CD8-positive, alpha-beta memory T cell (primary cell): Measurements from ENCODE around the gene P2RX1. TPM values are rescaled to one million over a fixed set of nuclear protein-coding genes. Genes with fewer than 3 reads are reported as not detected.

ENCODE experiments used
- CTCF ChIA-PET: fragments of 350-600 bp; sonication (Branson Sonifier 250); formaldehyde crosslinking; loops from one replicate; lab custom pipeline; 2021; ENCODE audit warnings: antibody characterized with exemption; lab: Charles Lee
- POLR2A ChIA-PET: fragments of 350-600 bp; sonication (Branson Sonifier 250); formaldehyde crosslinking; loops from one replicate; lab custom pipeline; 2021; ENCODE audit warnings: antibody characterized with exemption; lab: Charles Lee
- DNase-seq, 5 donors: peaks; one replicate each; pipeline versions ENCODE4 v3.0.0 to v3.0.0-alpha.2; 2020 to 2022; ENCODE audit warnings: mixed read lengths in 1 of 5
- H3K27ac ChIP-seq: one replicate; pipeline ENCODE4 v1.7.0; 2013; ENCODE audit warnings: low read depth, mild to moderate bottlenecking, low read length, moderate library complexity
- H3K27me3 ChIP-seq: 2 replicates; pipeline ENCODE4 v1.7.0; 2013; ENCODE audit warnings: low read length, mild to moderate bottlenecking; ENCODE audit not compliant: insufficient read depth, poor library complexity, severe bottlenecking
- H3K36me3 ChIP-seq: 2 replicates; pipeline ENCODE4 v1.7.0; 2013; ENCODE audit warnings: mild to moderate bottlenecking, low read length, moderate library complexity; ENCODE audit not compliant: insufficient read depth
- H3K4me1 ChIP-seq: 2 replicates; pipeline ENCODE4 v1.7.0; 2013; ENCODE audit warnings: mild to moderate bottlenecking, low read length, moderate library complexity; ENCODE audit not compliant: insufficient read depth
- H3K4me3 ChIP-seq: 2 replicates; pipeline ENCODE4 v1.7.0; 2013; ENCODE audit warnings: mild to moderate bottlenecking, low read length
- H3K9me3 ChIP-seq: 2 replicates; pipeline ENCODE4 v1.7.0; 2013; ENCODE audit warnings: mild to moderate bottlenecking, low read length
- H3K27ac Mint-ChIP-seq, 8 donors: one replicate each; pipeline ENCODE4 v1.8.0; 2020 to 2021; ENCODE audit warnings: mixed read lengths in 8 of 8, mild to moderate bottlenecking in 6 of 8, inconsistent platforms in 3 of 8, moderate library complexity in 3 of 8
- H3K27me3 Mint-ChIP-seq, 2 donors: one replicate each; pipeline ENCODE4 v1.8.0; 2020 to 2021; ENCODE audit warnings: mixed read lengths in 2 of 2, mild to moderate bottlenecking in 1 of 2, moderate library complexity in 1 of 2
- H3K36me3 Mint-ChIP-seq, 3 donors: one replicate each; pipeline ENCODE4 v1.8.0; 2020 to 2021; ENCODE audit warnings: mixed read lengths in 3 of 3, inconsistent platforms in 1 of 3, mild to moderate bottlenecking in 1 of 3
- H3K4me1 Mint-ChIP-seq, 3 donors: one replicate each; pipeline ENCODE4 v1.8.0; 2020 to 2021; ENCODE audit warnings: mixed read lengths in 3 of 3, inconsistent platforms in 1 of 3, mild to moderate bottlenecking in 1 of 3
- H3K4me3 Mint-ChIP-seq, 7 donors: one replicate each; pipeline ENCODE4 v1.8.0; 2020 to 2021; ENCODE audit warnings: mixed read lengths in 7 of 7, mild to moderate bottlenecking in 6 of 7, moderate library complexity in 4 of 7, inconsistent platforms in 2 of 7
- H3K9me3 Mint-ChIP-seq, 5 donors: one replicate each; pipeline ENCODE4 v1.8.0; 2020 to 2022; ENCODE audit warnings: mixed read lengths in 5 of 5, mild to moderate bottlenecking in 3 of 5, moderate library complexity in 2 of 5, inconsistent platforms in 1 of 5
- polyA plus RNA-seq: library from polyadenylated mRNA; unstranded; fragments of 300-500 nt; fragmentation: Illumina TruSeq; gene quantifications from one replicate; pipeline ENCODE4 v1.2.3, GENCODE V29; 2021
- total RNA-seq, 2 experiments: library from RNA; stranded (reverse); gene quantifications; one replicate each; pipeline ENCODE4 v1.2.3, GENCODE V29; 2021

P2RX1 gene
- total and polyA plus RNA-seq, 3 experiments from 2014 or later, result 0.13 to 0.22 TPM; not detected in 1

DNA sequence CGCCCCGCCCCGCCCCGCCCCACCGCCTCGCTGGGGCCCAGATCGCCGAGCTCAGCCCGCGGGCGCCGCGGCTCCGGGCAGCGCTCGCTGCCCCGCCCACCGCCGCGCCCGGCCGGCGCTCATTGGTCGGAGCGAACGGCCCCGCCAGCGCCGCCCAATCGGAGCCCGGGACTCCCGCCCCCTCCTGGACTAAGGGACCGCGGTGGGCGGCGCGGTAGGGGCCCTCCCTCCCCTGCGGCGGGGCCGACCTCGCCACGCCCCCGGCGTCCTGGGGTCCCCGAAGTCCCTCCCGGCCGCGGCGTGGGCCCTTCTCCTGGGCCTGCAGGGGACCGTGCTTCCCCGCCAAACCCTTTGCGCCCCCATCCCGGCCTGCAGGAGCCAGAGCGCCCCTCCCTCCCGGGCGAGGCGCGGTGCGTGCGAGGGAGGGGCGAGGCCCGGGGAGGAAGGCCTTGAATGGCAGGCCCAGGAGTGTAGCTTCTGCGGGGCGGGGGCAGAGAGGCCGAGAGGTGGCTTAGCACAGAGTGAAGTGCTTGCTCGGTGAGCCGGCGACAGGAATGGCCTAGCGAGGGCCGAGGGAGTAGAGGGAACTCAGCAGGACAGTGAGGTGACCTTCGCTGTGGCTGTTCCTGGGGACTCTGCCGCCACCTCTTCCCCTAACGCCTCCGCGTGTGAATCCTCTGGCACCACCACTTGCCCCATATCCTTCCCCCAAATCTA is 23.1 kb downstream of the P2RX1 start, which contains the start of gene CAMKK1:
CAMKK1 (minus strand) TSS at position 51 of the 717 bp plus-strand sequence. CDS start 7,366 bp downstream, outside the sequence.
- DNase-seq, result peak; percentile 85 to 89 (median 87)
- H3K27ac ChIP-seq, result no peak within 1 kb of the TSS
- peak within 1 kb of the TSS; percentile 58 for H3K4me3 ChIP-seq
- Mint-ChIP-seq H3K9me3 (no peaks in the 10 kb centered on the region), H3K36me3 (peaks cover 0 to 2% (median 0%) of the 10 kb centered on the region in 3 donors), H3K27me3 (no peaks in the 10 kb centered on the region), H3K27ac (peak within 1 kb of the TSS; percentile 77 to 94 (median 89)), H3K4me1 (peaks cover 18 to 29% (median 19%) of the 10 kb centered on the region in 3 donors), H3K4me3 (peak within 1 kb of the TSS; percentile 82 to 90 (median 86))
- ChIA-PET POLR2A (interaction anchor here (0.6 to 1.3 kb wide), 2 partner anchors 72 to 1451 kb away, joined by 3 to 4 read pairs; no protein-coding TSS in a partner anchor), CTCF (interaction anchor here (0.8 to 2.3 kb wide), 2 partner anchors 20 to 181 kb away, joined by 3 to 11 read pairs; no protein-coding TSS in a partner anchor)
- H3K27me3 ChIP-seq, result no peaks in the 10 kb centered on the region
- H3K36me3 ChIP-seq, result no peaks in the 10 kb centered on the region
- H3K4me1 ChIP-seq, result peaks cover 20% of the 10 kb centered on the region
- H3K9me3 ChIP-seq, result no peaks in the 10 kb centered on the region

- Histone ChIP-seq H3K27me3 (no peaks in the 10 kb centered on the region), H3K4me1 (peaks cover 24% of the 10 kb centered on the region), H3K36me3 (no peaks in the 10 kb centered on the region), H3K4me3 (peak overlapping the region; percentile 49), H3K27ac (no peak overlapping the region), H3K9me3 (no peaks in the 10 kb centered on the region)
- no peaks in the 10 kb centered on the region for H3K27me3 Mint-ChIP-seq
- peak; percentile 78 to 89 (median 81) for DNase-seq
- POLR2A ChIA-PET, result interaction anchor here (1.3 kb wide), 1 partner anchor 73 kb away, joined by 3 read pairs; no protein-coding TSS in a partner anchor
- no peaks in the 10 kb centered on the region for H3K9me3 Mint-ChIP-seq
- peaks cover 21 to 36% (median 24%) of the 10 kb centered on the region in 3 donors for H3K4me1 Mint-ChIP-seq
- peak overlapping the region in 7 of 8 donors; percentile 74 to 88 (median 82) for H3K27ac Mint-ChIP-seq
- peak overlapping the region; percentile 73 to 90 (median 86) for H3K4me3 Mint-ChIP-seq
- H3K36me3 Mint-ChIP-seq, result peaks cover 0 to 2% (median 0%) of the 10 kb centered on the region in 3 donors
- CTCF ChIA-PET, result interaction anchor here (0.8 kb wide), 1 partner anchor 182 kb away, joined by 3 read pairs; no protein-coding TSS in a partner anchor
Observed at GRCh38 chr17:3892095-3892998, 23.9 kb downstream of the P2RX1 start.

GRCh38 chr17:3891626-3892094 is 24.6 kb downstream of the P2RX1 start:
- no peaks in the 10 kb centered on the region for H3K36me3 ChIP-seq
- Mint-ChIP-seq H3K36me3 (peaks cover 0 to 2% (median 0%) of the 10 kb centered on the region in 3 donors), H3K27ac (peak overlapping the region; percentile 4 to 91 (median 78)), H3K27me3 (no peaks in the 10 kb centered on the region), H3K4me3 (peak overlapping the region; percentile 73 to 91 (median 86)), H3K4me1 (peaks cover 27 to 43% (median 31%) of the 10 kb centered on the region in 3 donors), H3K9me3 (no peaks in the 10 kb centered on the region)
- H3K27ac ChIP-seq, result no peak overlapping the region
- ChIA-PET POLR2A (no interaction called here), CTCF (no interaction called here)
- DNase-seq, result no peak
- H3K4me3 ChIP-seq, result peak overlapping the region; percentile 49
- no peaks in the 10 kb centered on the region for H3K9me3 ChIP-seq
- no peaks in the 10 kb centered on the region for H3K27me3 ChIP-seq
- peaks cover 31% of the 10 kb centered on the region for H3K4me1 ChIP-seq

GRCh38 chr17:3890878-3891219 is 25.4 kb downstream of the P2RX1 start:
- H3K27me3 Mint-ChIP-seq, result no peaks in the 10 kb centered on the region
- H3K4me1 Mint-ChIP-seq, result peaks cover 32 to 51% (median 34%) of the 10 kb centered on the region in 3 donors
- no peaks in the 10 kb centered on the region for H3K27me3 ChIP-seq
- no peaks in the 10 kb centered on the region for H3K9me3 Mint-ChIP-seq
- no peaks in the 10 kb centered on the region for H3K36me3 ChIP-seq
- H3K4me3 Mint-ChIP-seq, result peak overlapping the region in 4 of 7 donors; percentile 73 to 91 (median 86)
- ChIA-PET CTCF (interaction anchor here (1.8 kb wide), 1 partner anchor 27 kb away, joined by 5 read pairs; no protein-coding TSS in a partner anchor), POLR2A (no interaction called here)
- DNase-seq, result no peak
- no peak overlapping the region for H3K4me3 ChIP-seq
- H3K36me3 Mint-ChIP-seq, result peaks cover 0 to 2% (median 0%) of the 10 kb centered on the region in 3 donors
- H3K9me3 ChIP-seq, result no peaks in the 10 kb centered on the region
- peak overlapping the region in 5 of 8 donors; percentile 11 to 94 (median 74) for H3K27ac Mint-ChIP-seq
- peaks cover 39% of the 10 kb centered on the region for H3K4me1 ChIP-seq
- H3K27ac ChIP-seq, result no peak overlapping the region

DNA sequence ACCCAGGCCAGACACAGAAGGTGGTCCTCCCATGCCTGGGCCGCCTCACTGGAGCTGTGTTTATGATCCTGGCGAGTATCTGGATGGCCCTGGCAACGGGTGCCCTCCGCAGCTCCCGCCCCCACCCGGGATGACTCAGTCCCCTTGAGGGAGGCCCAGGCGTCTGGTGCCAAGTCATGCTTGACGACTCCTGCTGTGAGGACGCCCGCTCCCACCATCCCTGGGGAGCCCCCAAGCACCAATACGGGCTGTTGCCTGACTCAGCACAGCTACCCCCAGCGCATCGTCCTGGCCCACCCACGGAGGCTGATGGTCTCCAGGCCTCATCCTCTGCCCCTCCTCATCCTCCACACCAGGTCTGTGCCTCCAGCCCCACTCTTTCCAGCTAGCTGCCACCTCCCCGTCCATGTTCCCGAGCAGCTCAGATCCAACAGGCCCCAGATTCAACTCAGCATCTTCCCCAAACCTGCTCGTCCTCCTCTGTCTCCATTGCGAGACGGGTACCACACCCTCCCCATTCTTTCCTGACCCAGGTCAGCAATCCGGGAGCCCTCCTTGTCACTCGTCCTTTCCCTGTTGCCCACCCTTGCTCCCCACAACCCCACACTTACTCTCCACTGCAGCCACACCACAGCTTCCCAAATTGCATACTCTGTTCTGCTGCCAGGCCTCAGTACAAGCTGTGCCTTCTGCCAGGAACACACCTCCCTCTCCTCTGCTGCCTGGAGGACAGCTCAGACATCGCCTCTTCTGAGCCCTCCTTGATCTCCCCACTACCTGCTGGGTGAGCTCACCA is 26.0 kb downstream of the P2RX1 start:
- Mint-ChIP-seq H3K4me1 (peaks cover 32 to 51% (median 34%) of the 10 kb centered on the region in 3 donors), H3K36me3 (peaks cover 0 to 2% (median 0%) of the 10 kb centered on the region in 3 donors), H3K27me3 (no peaks in the 10 kb centered on the region), H3K4me3 (peak overlapping the region in 2 of 7 donors; percentile 24 to 91), H3K9me3 (no peaks in the 10 kb centered on the region), H3K27ac (peak overlapping the region in 5 of 8 donors; percentile 11 to 94 (median 74))
- no peak overlapping the region for H3K4me3 ChIP-seq
- peaks cover 39% of the 10 kb centered on the region for H3K4me1 ChIP-seq
- ChIA-PET CTCF (interaction anchor here (1.0 to 1.8 kb wide), 3 partner anchors 24 to 44 kb away, joined by 3 to 6 read pairs (median 5); partner anchors contain the start of gene NCBP3), POLR2A (no interaction called here)
- H3K36me3 ChIP-seq, result no peaks in the 10 kb centered on the region
- no peaks in the 10 kb centered on the region for H3K27me3 ChIP-seq
- no peak for DNase-seq
- H3K27ac ChIP-seq, result no peak overlapping the region
- H3K9me3 ChIP-seq, result no peaks in the 10 kb centered on the region

DNA sequence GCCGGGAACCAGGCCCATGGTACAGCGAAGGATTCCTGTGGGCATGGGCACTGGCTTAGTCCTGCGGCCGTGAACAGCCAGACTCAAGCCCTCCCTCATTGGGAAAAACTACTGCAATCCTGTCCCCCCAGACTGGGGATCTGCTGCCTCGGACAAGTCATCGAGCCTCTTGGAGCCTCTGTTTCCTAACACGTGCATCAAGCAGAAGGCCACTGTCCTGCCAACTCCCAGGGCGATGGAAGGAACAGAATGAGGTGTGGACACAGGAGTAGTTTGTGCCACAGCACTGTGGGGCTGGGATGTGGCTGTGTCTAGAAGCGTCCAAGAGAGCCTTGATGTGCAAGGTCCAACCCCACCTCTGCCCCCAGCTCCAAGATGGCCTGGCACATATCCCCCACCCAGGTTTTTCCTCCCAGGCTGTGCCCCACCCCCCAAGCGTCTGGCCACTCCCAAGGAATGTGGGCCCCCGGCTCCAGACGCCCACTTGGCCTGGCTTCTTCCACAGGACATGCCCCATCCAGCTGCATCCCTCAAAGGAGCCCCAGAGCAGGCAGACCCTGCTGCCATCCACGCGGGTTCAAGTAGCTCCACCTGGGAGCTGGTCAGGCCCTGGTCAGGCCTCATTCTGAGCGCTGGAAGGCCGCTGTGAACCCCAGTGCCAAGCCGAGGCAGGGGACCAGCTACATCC is 26.8 kb downstream of the P2RX1 start:
- POLR2A ChIA-PET, result no interaction called here
- Mint-ChIP-seq H3K4me1 (peaks cover 32 to 51% (median 34%) of the 10 kb centered on the region in 3 donors), H3K27ac (no peak overlapping the region)

More for the DNA sequence above, 26.8 kb downstream of the P2RX1 start:
- DNase-seq, result no peak
- Histone ChIP-seq H3K27ac (no peak overlapping the region), H3K36me3 (no peaks in the 10 kb centered on the region), H3K4me1 (peaks cover 39% of the 10 kb centered on the region), H3K9me3 (no peaks in the 10 kb centered on the region), H3K27me3 (no peaks in the 10 kb centered on the region), H3K4me3 (no peak overlapping the region)
- peak overlapping the region in 3 of 7 donors; percentile 20 to 63 (median 41) for H3K4me3 Mint-ChIP-seq
- no peaks in the 10 kb centered on the region for H3K27me3 Mint-ChIP-seq
- CTCF ChIA-PET, result interaction anchor here (1.0 to 1.8 kb wide), 3 partner anchors 25 to 44 kb away, joined by 3 to 6 read pairs (median 5); partner anchors contain the start of gene NCBP3
- peaks cover 0 to 2% (median 0%) of the 10 kb centered on the region in 3 donors for H3K36me3 Mint-ChIP-seq
- no peaks in the 10 kb centered on the region for H3K9me3 Mint-ChIP-seq
